Left renal pelvis (tissue), 4 donors: ENCODE results near the gene ERC1. TPM values are rescaled to one million over a fixed set of nuclear protein-coding genes. Genes with fewer than 3 reads are reported as not detected.

Source experiments
- DNase-seq, 4 donors: peaks; one replicate each; pipeline ENCODE4 v3.0.0-alpha.2; 2013; ENCODE audit warnings: low read depth in 4 of 4, low spot score in 3 of 4
- polyA plus RNA-seq, 4 donors: library from polyadenylated mRNA; unstranded; fragments of 120-200 nt; gene quantifications; one replicate each; pipeline ENCODE4 v1.2.1, GENCODE V29; 2013; ENCODE audit not compliant: insufficient read length in 4 of 4

The ERC1 gene
- polyA plus RNA-seq, 4 donors, result 30.1 to 42.4 (median 37.8) TPM

DNA sequence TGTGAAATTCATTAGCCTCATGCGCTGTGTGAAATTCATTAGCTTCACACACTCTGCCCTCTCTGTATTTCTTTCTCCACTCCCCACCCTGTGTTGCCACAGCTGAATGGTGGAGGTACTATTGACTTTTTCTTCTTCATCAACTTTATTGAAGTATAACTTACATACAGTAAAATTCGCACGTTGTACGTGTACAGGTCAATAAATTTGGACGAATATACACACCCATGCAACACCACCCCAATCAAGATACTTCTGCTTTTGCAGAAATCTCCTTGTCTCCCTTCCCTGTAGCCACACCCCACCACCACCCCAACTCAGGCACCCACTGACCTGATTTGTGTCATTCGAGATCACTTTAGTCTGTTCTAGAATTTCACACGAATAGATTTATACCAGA lies 551.6 kb downstream of the ERC1 start:
- DNase-seq, result no peak

DNA sequence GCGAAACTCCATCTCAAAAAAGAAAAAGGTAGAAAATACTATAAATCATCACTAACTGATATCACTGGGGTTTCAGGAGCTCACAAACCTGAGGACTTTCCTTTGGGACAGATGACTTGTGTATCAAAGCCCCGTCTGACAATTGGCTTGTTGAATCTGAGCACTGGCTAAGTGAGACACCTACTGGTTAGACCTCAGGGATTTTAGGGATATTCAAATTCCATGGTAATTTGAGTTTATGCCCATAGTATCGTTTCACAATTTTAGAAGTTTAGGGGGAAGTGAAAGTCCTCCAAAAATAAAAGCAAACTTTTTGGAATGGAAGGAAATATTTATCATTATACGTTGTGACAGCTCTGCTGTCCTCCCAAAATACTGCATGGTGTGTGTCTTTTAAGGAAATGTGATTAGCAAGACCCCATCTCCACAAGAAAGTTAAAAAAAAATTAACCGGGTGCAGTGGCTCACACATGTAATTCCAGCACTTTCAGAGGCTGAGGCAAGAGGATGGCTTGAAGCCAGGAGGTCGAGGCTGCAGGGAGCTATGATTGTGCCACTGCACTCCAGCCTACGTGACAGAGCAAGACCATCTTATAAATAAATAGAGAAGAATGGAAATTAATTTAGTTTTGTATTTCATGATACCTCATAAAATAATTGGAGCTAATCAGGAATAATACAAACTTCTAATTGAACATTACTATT lies 554.1 kb downstream of the ERC1 start:
- no peak for DNase-seq

Other genes starting within 250 kb of the ERC1 start
- 100 to 1,000 TPM in 3 of 4 donors, 10 to 100 TPM in 1; 71.8 to 112 (median 103) TPM for gene WNK1, start 238.6 kb upstream of the ERC1 start, polyA plus RNA-seq
- gene RAD52, start 41.5 kb upstream of the ERC1 start, polyA plus RNA-seq, result 10 to 100 TPM; 19.2 to 46.3 (median 24.0) TPM